K562 (cell line): ENCODE data around the gene CREG2. TPM values are rescaled to one million over a fixed set of nuclear protein-coding genes. Genes with fewer than 3 reads are reported as not detected.

Experiments
- ATAC-seq: fragments of 200-7000 bp; cut with Tn5 transposase; 3 replicates; pipeline ENCODE4 v1.9.1; 2020; ENCODE audit warnings: moderate library complexity
- BruUV-seq: library from RNA; stranded (reverse); fragments of 400-500 nt; replicated peaks from 2 replicates; lab custom pipeline; 2021; lab: Mats Ljungman, UMichigan
- CTCF ChIA-PET: fragments of 300-600 bp; formaldehyde crosslinking; extraction: SDS; loops from one replicate; lab custom pipeline; 2021; ENCODE audit warnings: low intra/inter-chr PET ratio; lab: Yijun Ruan, JAX
- POLR2A ChIA-PET: fragments of 300-600, 350-650 bp; sonication (Branson Sonifier 250); formaldehyde crosslinking; extraction: SDS; loops from one replicate; lab custom pipeline; 2021; ENCODE audit warnings: antibody characterized with exemption, inconsistent platforms; lab: Yijun Ruan, JAX
- DNase-seq, 4 experiments: peaks; one replicate each; pipeline versions ENCODE4 v3.0.0 to v3.0.0-alpha.2; 2011 to 2018; ENCODE audit warnings: low spot score in 3 of 4, mixed read lengths in 3 of 4; ENCODE audit errors: extremely low read depth in 1 of 4
- FAIRE-seq: peaks from 2 replicates; lab custom pipeline; 2011; peaks lifted over from hg19 to GRCh38; lab: Jason Lieb, UNC
- H2AFZ ChIP-seq: 2 replicates; pipeline ENCODE4 v1.6.0; 2011; ENCODE audit warnings: low read depth, low read length, control low read depth, inconsistent platforms
- H3K27ac ChIP-seq: fragments of 200-600 bp; 3 replicates; pipeline ENCODE4 v1.8.0; 2011; ENCODE audit warnings: low read depth, mild to moderate bottlenecking, control low read depth, inconsistent platforms, low read length, moderate library complexity, mixed read lengths; ENCODE audit errors: extremely low read depth
- H3K27me3 ChIP-seq, 2 experiments: fragments of 300-600 bp in 1 of 2; 2 replicates in 1 of 2; 3 replicates in 1 of 2; pipeline versions ENCODE4 v1.6.0 to v1.8.0; 2011; ENCODE audit warnings: inconsistent platforms in 2 of 2, low read length in 2 of 2, mild to moderate bottlenecking in 1 of 2, mixed read lengths in 1 of 2, moderate library complexity in 1 of 2; ENCODE audit not compliant: control insufficient read depth in 2 of 2, insufficient read depth in 2 of 2
- H3K36me3 ChIP-seq: fragments of 300-600 bp; 3 replicates; pipeline ENCODE4 v1.8.0; 2011; ENCODE audit warnings: mild to moderate bottlenecking, low read length, inconsistent platforms; ENCODE audit not compliant: control insufficient read depth, insufficient read depth
- H3K4me1 ChIP-seq, 2 experiments: fragments of 200-600 bp in 1 of 2; replicated peaks in 1 of 2; 2 replicates in 1 of 2; 3 replicates in 1 of 2; pipeline versions ENCODE4 v1.5.1 to v1.8.0; 2011; ENCODE audit warnings: inconsistent platforms in 2 of 2, low read length in 2 of 2, mild to moderate bottlenecking in 1 of 2, mixed read lengths in 1 of 2, moderate library complexity in 1 of 2; ENCODE audit not compliant: control insufficient read depth in 2 of 2, insufficient read depth in 2 of 2
- H3K4me2 ChIP-seq: 2 replicates; pipeline ENCODE4 v1.6.1; 2011; ENCODE audit warnings: low read length, control low read depth, inconsistent platforms, mixed read lengths; ENCODE audit not compliant: insufficient read depth
- H3K4me3 ChIP-seq: fragments of 200-600 bp; sonication (generic), shearing (Covaris generic); 2 replicates; pipeline ENCODE4 v1.5.1; 2016; ENCODE audit warnings: control low read depth, inconsistent platforms
- H3K79me2 ChIP-seq: fragments of 200-600 bp; 3 replicates; pipeline ENCODE4 v1.8.0; 2011; ENCODE audit warnings: low read length, inconsistent platforms; ENCODE audit not compliant: control insufficient read depth, insufficient read depth
- H3K9ac ChIP-seq, 2 experiments: 2 replicates each; pipeline versions ENCODE4 v1.6.0 to v1.6.1; 2011; ENCODE audit warnings: low read depth in 2 of 2, low read length in 2 of 2, control low read depth in 1 of 2, inconsistent platforms in 1 of 2, mild to moderate bottlenecking in 1 of 2, mixed read lengths in 1 of 2; ENCODE audit not compliant: insufficient read depth in 1 of 2
- H3K9me1 ChIP-seq: one replicate; pipeline ENCODE4 v1.6.0; 2011; ENCODE audit warnings: inconsistent platforms, mild to moderate bottlenecking, low read length, moderate library complexity; ENCODE audit not compliant: control insufficient read depth, insufficient read depth
- H3K9me3 ChIP-seq: replicated peaks from 2 replicates; pipeline ENCODE4 v1.5.1; 2011; ENCODE audit warnings: low read depth, low read length, inconsistent platforms; ENCODE audit not compliant: control insufficient read depth, insufficient read depth
- H4K20me1 ChIP-seq: replicated peaks from 2 replicates; pipeline ENCODE4 v1.6.1; 2011; ENCODE audit warnings: low read length, inconsistent platforms, mixed read lengths; ENCODE audit not compliant: control insufficient read depth, insufficient read depth
- CREB3 ChIP-seq: fragments of 450-650 bp; conservative IDR thresholded peaks from 2 replicates; pipeline ENCODE4 v1.6.1; 2016; ENCODE audit warnings: missing genetic modification characterization, low read depth, mild to moderate bottlenecking, missing compliant biosample characterization, moderate library complexity
- FOSL1 ChIP-seq: fragments of 200-800 bp; sonication (Bioruptor generic); conservative IDR thresholded peaks from 2 replicates; pipeline ENCODE4 v1.6.1; 2016; ENCODE audit warnings: missing genetic modification characterization, missing compliant biosample characterization
- NR2C1 ChIP-seq, 2 experiments: fragments of 450-650 bp; IDR thresholded peaks; 2 replicates each; pipeline ENCODE4 v1.6.1; 2017; ENCODE audit warnings: mild to moderate bottlenecking in 2 of 2, antibody characterized with exemption in 1 of 2, inconsistent platforms in 1 of 2, missing compliant biosample characterization in 1 of 2, missing genetic modification characterization in 1 of 2
- NR2C2 ChIP-seq, 2 experiments: fragments of 200-800 bp in 1 of 2; sonication (Bioruptor generic) in 1 of 2; sonication (generic) in 1 of 2; formaldehyde crosslinking in 1 of 2; IDR thresholded peaks; 2 replicates each; pipeline versions ENCODE4 v1.6.1 to v1.8.0; 2016 to 2022; ENCODE audit warnings: mild to moderate bottlenecking in 1 of 2, missing compliant biosample characterization in 1 of 2, missing genetic modification characterization in 1 of 2, missing genetic modification reagents in 1 of 2
- SMAD4 ChIP-seq: fragments of 250-450 bp; sonication (Bioruptor Pico); conservative IDR thresholded peaks from 2 replicates; pipeline ENCODE4 v1.8.0; 2021; ENCODE audit warnings: inconsistent platforms, mild to moderate bottlenecking, moderate library complexity
- ZNF133 ChIP-seq: fragments of 250-450 bp; sonication (Bioruptor Pico); IDR thresholded peaks from 2 replicates; pipeline ENCODE4 v1.4.0; 2020; ENCODE audit warnings: mild to moderate bottlenecking
- ZNF384 ChIP-seq: IDR thresholded peaks from 2 replicates; pipeline ENCODE4 v1.6.1; 2012; ENCODE audit warnings: low read depth, low read length, improper control_type of control experiment
- ZNF518B ChIP-seq: fragments of 250-450 bp; sonication (Bioruptor Pico); IDR thresholded peaks from 2 replicates; pipeline ENCODE4 v1.5.0; 2021; ENCODE audit warnings: mild to moderate bottlenecking, moderate library complexity
- ZNF766 ChIP-seq: fragments of 200-800 bp; sonication (Bioruptor generic); conservative IDR thresholded peaks from 2 replicates; pipeline ENCODE4 v1.6.1; 2016; ENCODE audit warnings: missing genetic modification characterization, missing compliant biosample characterization
- WGBS: fragments of 100-300 bp; shearing (Covaris generic); methylation state at CpG from one replicate; pipeline ENCODE4 v1.1.6; 2016; ENCODE audit warnings: low coverage, mixed read lengths; ENCODE audit not compliant: insufficient coverage; ENCODE audit errors: missing lambda C conversion rate; 5-methylcytosine and 5-hydroxymethylcytosine counted together
- in situ Hi-C: fragments of 300-500 bp; cut with MboI; formaldehyde crosslinking; loops from 4 replicates; pipeline ENCODE4 v1.15.0; 2018; ENCODE audit warnings: inconsistent platforms, mixed read lengths
- intact Hi-C: fragments of 100-400 bp; cut with micrococcal nuclease; formaldehyde crosslinking; loops from 2 replicates; pipeline ENCODE4 v1.14.2; 2022
- polyA plus RNA-seq, 8 experiments: library from polyadenylated mRNA; depleted of rRNA in 4 of 8; stranded (reverse) in 5 of 8; unstranded in 3 of 8; fragments of >200 nt; fragmentation: Nextera tagmentation in 2 of 8; fragmentation: Illumina TruSeq in 1 of 8; extraction: Ambion mirVana in 2 of 8; extraction: Trizol in 1 of 8; gene quantifications; 2 replicates each; pipeline versions ENCODE4 v1.2.1 to v1.2.3, GENCODE V29; 2011 to 2014; ENCODE audit warnings: inconsistent platforms in 1 of 8, missing spikeins in 1 of 8
- total RNA-seq, 7 experiments: library from RNA; depleted of rRNA in 6 of 7; stranded (reverse); fragments of >200 nt in 6 of 7; fragmentation: Illumina TruSeq in 2 of 7; extraction: Trizol in 2 of 7; gene quantifications; 2 replicates each; pipeline versions ENCODE4 v1.2.1 to v1.2.3, GENCODE V29; 2011 to 2021; ENCODE audit warnings: low replicate concordance in 1 of 7

The CREG2 gene
- total and polyA plus RNA-seq, 9 of the 15 experiments (the other 6 are each of a cell fraction or from before 2014, with no cell fraction given) = not detected

- intact Hi-C loops = no loop called here
- FAIRE-seq (no peak), ATAC-seq (no peak), DNase-seq (no peak)
- ChIA-PET POLR2A (no interaction called here), CTCF (no interaction called here)
- Histone ChIP-seq H3K4me1 (peaks cover 16% of the 10 kb centered on the region in 2 experiments; a peak in 4 of 5 replicates), H2AFZ (peak overlapping the region; percentile 99; the same call in 1 of the 2 replicates), H3K9me1 (no peaks in the 10 kb centered on the region), H3K36me3 (peaks cover 6% of the 10 kb centered on the region), H3K4me3 (no peak overlapping the region), H3K4me2 (no peak overlapping the region), H3K27me3 (no peaks in the 10 kb centered on the region), H3K9me3 (no peaks in the 10 kb centered on the region), H3K79me2 (peaks cover 25% of the 10 kb centered on the region), H3K9ac (no peak overlapping the region), H3K27ac (no peak overlapping the region), H4K20me1 (peaks cover 11% of the 10 kb centered on the region)
- BruUV-seq = no TSS peak
- TF ChIP-seq ZNF133 (0 out of 2 replicates have a peak, but pooled peaks have one; percentile 36), NR2C2 (CRISPR knock-in tag; IDR thresholded peaks at IDR 0.05) (no peak), NR2C2 (tag; IDR thresholded peaks at IDR 0.05) (peak; percentile 66; the same call in 1 of the 2 replicates), ZNF384 (no peak), ZNF518B (CRISPR knock-in tag) (no peak), CREB3 (tag) (no peak), FOSL1 (tag) (0 out of 2 replicates have a peak, but pooled peaks have one; percentile 32), NR2C1 (IDR thresholded peaks at IDR 0.05) (peak; percentile 19; the same call in 1 of the 2 replicates), NR2C1 (tag; IDR thresholded peaks at IDR 0.05) (peak; percentile 47; the same call in 1 of the 2 replicates), ZNF766 (peak; percentile 91), SMAD4 (CRISPR knock-in tag) (0 out of 2 replicates have a peak, but pooled peaks have one; percentile 15)
- in situ Hi-C loops = no loop called here
- WGBS = 30% methylated on average over 7 of the region's 7 CpGs
Observed at GRCh38 chr2:101310834-101311695, 76.2 kb downstream of the CREG2 start.
